Thyroid gland (tissue), 4 donors: ENCODE results near the gene ZNF462.

ENCODE experiments used
- CTCF ChIP-seq, 6 experiments: fragments of 200-600 bp in 3 of 6; fragments of 450-650 bp in 3 of 6; sonication (generic) in 3 of 6; IDR thresholded peaks; one replicate each; pipeline ENCODE4 v1.5.1; 2016 to 2019; ENCODE audit warnings: antibody characterized with exemption in 6 of 6, mild to moderate bottlenecking in 2 of 6, inconsistent platforms in 1 of 6, moderate library complexity in 1 of 6
- POLR2A ChIP-seq, 2 donors: fragments of 450-650 bp; IDR thresholded peaks; one replicate each; pipeline ENCODE4 v1.6.1; 2017; ENCODE audit warnings: antibody characterized with exemption in 2 of 2, mild to moderate bottlenecking in 2 of 2, moderate library complexity in 1 of 2

GRCh38 chr9:106927916-106928315 lies 65.0 kb downstream of the ZNF462 start:
- no peak for TF ChIP-seq POLR2A (IDR thresholded peaks at IDR 0.05)
- no peak for TF ChIP-seq CTCF (IDR thresholded peaks at IDR 0.05)
